Purkinje cell (primary cell): ENCODE measurements around the gene ZNF860. TPM values are rescaled to one million over a fixed set of nuclear protein-coding genes. Genes with fewer than 3 reads are reported as not detected.

ENCODE experiments used
- polyA plus RNA-seq: library from polyadenylated mRNA; unstranded; fragments of >200 nt; fragmentation: Nextera tagmentation; gene quantifications from 2 replicates; pipeline ENCODE4 v1.2.1, GENCODE V29; 2014

Gene ZNF860
- not detected in 2 replicates for polyA plus RNA-seq

DNA sequence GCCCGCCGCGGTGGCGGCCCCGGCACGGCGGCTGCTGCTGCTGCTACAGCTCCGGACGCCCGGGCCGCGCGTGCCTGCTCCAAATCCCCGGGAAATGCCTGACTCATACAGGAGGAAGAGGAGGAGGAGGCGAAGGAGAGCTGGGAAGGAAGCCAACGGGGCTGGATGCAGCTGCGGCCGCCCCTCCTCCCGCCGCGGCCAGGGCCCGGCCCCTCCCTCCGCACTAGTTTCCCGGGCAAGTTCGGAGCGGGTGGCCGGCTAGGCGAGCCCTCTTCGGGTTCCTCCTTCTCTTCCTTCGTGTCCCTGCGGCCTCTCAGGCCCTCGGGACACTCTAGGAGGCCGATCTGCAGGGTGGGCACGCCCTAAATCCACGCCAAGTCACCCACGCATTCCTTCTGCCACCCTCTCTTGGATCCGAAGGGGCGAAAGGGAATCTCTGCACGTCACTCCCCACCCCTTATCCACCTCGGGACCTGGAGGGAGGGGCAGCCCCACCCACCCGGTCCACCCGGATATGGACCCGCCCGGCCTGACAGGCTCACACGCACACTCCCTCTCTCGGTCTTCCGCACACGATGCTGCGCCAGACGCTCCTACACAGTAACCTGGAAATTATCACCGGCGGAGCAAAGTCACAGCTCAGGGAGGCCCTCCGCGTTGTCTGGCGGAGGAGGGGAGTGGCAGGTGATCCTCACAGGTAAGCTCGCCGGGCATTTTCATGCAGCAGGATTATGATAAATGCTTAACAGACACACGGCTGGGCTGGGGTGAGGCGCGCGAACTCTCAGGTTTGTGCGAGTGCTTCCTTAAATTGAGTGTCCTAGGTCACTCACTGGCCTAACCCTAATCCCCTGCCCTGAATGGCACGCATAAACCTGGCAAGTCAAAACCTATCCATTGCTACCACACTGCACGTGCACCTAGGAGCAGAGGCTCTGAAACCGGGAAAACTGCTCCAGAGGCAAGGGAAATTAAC, at the start of gene ZNF860, which contains the start of gene OSBPL10:
ZNF860 (plus strand) TSS at position 545 of the 976 bp plus-strand sequence. CDS start 7,330 bp downstream, outside the sequence.
OSBPL10 (minus strand) TSS at position 57 of the 976 bp plus-strand sequence. CDS start 83 bp downstream, outside the sequence.

Other genes with a start within 250 kb of the ZNF860 start
- gene OSBPL10, start 488 bp upstream of the ZNF860 start, polyA plus RNA-seq: 1.7 TPM in 1 of 2 replicates, not detected in the other
- 10.7 and 12.4 TPM in 2 replicates for gene GPD1L, start 124.9 kb downstream of the ZNF860 start, polyA plus RNA-seq